HL-60 (cell line): Measurements from ENCODE around the gene DMXL1.

ENCODE experiments used
- DNase-seq, 2 experiments: peaks; one replicate each; pipeline ENCODE4 v3.0.0-alpha.2; 2010 to 2020; ENCODE audit warnings: low read depth in 1 of 2, low spot score in 1 of 2
- H3K27ac ChIP-seq: fragments of 250-450 bp; sonication (Bioruptor Pico); replicated peaks from 2 replicates; pipeline ENCODE4 v1.5.1; 2020; ENCODE audit warnings: mild to moderate bottlenecking, moderate library complexity
- H3K27me3 ChIP-seq: fragments of 250-450 bp; sonication (Bioruptor Pico); 2 replicates; pipeline ENCODE4 v1.5.1; 2021; ENCODE audit warnings: mild to moderate bottlenecking, moderate library complexity; ENCODE audit not compliant: insufficient read depth, poor library complexity, severe bottlenecking
- H3K4me3 ChIP-seq: replicated peaks from 2 replicates; pipeline ENCODE4 v1.5.1; 2011; ENCODE audit warnings: mild to moderate bottlenecking, control low read depth, low read length; ENCODE audit not compliant: insufficient read depth
- CTCF ChIP-seq: IDR thresholded peaks from one replicate; pipeline ENCODE4 v1.5.1; 2011; ENCODE audit warnings: low read length, control low read depth, inconsistent platforms; ENCODE audit not compliant: insufficient read depth
- GABPA ChIP-seq: IDR thresholded peaks from 2 replicates; pipeline ENCODE4 v1.6.1; 2012; ENCODE audit warnings: low read depth
- POLR2AphosphoS5 ChIP-seq: IDR thresholded peaks from 2 replicates; pipeline ENCODE4 v1.6.1; 2012; ENCODE audit warnings: low read depth
- REST ChIP-seq: IDR thresholded peaks from 2 replicates; pipeline ENCODE4 v1.6.1; 2012; ENCODE audit warnings: low read depth; ENCODE audit not compliant: insufficient replicate concordance
- SPI1 ChIP-seq: IDR thresholded peaks from 2 replicates; pipeline ENCODE4 v1.6.1; 2012; ENCODE audit warnings: low read depth, mild to moderate bottlenecking, borderline replicate concordance

Gene DMXL1

GRCh38 chr5:119263639-119264038 is 192.8 kb downstream of the DMXL1 start:
- TF ChIP-seq SPI1 (no peak), REST (no peak), GABPA (no peak), POLR2AphosphoS5 (no peak), CTCF (no peak)
- Histone ChIP-seq H3K4me3 (no peak overlapping the region), H3K27ac (no peak overlapping the region), H3K27me3 (no peaks in the 10 kb centered on the region)
- DNase-seq: no peak

- no peaks in the 10 kb centered on the region for H3K27me3 ChIP-seq
- no peak for TF ChIP-seq CTCF
- no peak for TF ChIP-seq POLR2AphosphoS5
- TF ChIP-seq REST: no peak
- TF ChIP-seq SPI1: no peak
- no peak for TF ChIP-seq GABPA
- no peak overlapping the region for H3K4me3 ChIP-seq
- H3K27ac ChIP-seq: no peak overlapping the region
- DNase-seq: no peak
Measured at GRCh38 chr5:119264186-119264585, 193.3 kb downstream of the DMXL1 start.

- TF ChIP-seq SPI1: no peak
- TF ChIP-seq GABPA: no peak
- no peak for TF ChIP-seq REST
- TF ChIP-seq POLR2AphosphoS5: no peak
- no peak for TF ChIP-seq CTCF
- no peaks in the 10 kb centered on the region for H3K27me3 ChIP-seq
- peak overlapping the region; percentile 60 for H3K4me3 ChIP-seq
- H3K27ac ChIP-seq: peak overlapping the region; percentile 98
- peak in 1 of 2 experiments; percentile 78 for DNase-seq
Measured at GRCh38 chr5:119267958-119268386, 197.1 kb downstream of the DMXL1 start.
